SK-N-SH (cell line): Measurements from ENCODE around the gene HDLBP. TPM values are rescaled to one million over a fixed set of nuclear protein-coding genes. Genes with fewer than 3 reads are reported as not detected.

Experiments
- CTCF ChIA-PET: fragments of 300-600, 350-600 bp; formaldehyde crosslinking; extraction: SDS; loops from one replicate; lab custom pipeline; 2021; lab: Yijun Ruan, JAX
- POLR2A ChIA-PET: fragments of 350-600 bp; sonication (Branson Sonifier 250); formaldehyde crosslinking; extraction: SDS; loops from one replicate; lab custom pipeline; 2020; ENCODE audit warnings: antibody characterized with exemption, inconsistent platforms; lab: Yijun Ruan, JAX
- DNase-seq: peaks from one replicate; pipeline ENCODE4 v3.0.0; 2012
- H2AFZ ChIP-seq: fragments of 200-600 bp; sonication (generic); 2 replicates; pipeline ENCODE4 v1.8.1; 2016; ENCODE audit warnings: antibody characterized with exemption, mild to moderate bottlenecking, low read depth
- H3F3A ChIP-seq: fragments of 200-600 bp; sonication (generic); replicated peaks from 2 replicates; pipeline ENCODE3; 2016; ENCODE audit warnings: antibody characterized with exemption, mild to moderate bottlenecking; ENCODE audit not compliant: insufficient read depth
- H3K27ac ChIP-seq, 2 experiments: fragments of 200-500 bp in 1 of 2; fragments of 200-600 bp in 1 of 2; sonication (Bioruptor generic) in 1 of 2; sonication (generic), shearing (Covaris generic) in 1 of 2; 2 replicates each; pipeline versions ENCODE4 v1.5.1 to v1.6.1; 2014 to 2016; ENCODE audit warnings: low read depth in 2 of 2, inconsistent platforms in 1 of 2, low read length in 1 of 2, mild to moderate bottlenecking in 1 of 2, mixed read lengths in 1 of 2
- H3K27me3 ChIP-seq: fragments of 200-600 bp; sonication (generic), shearing (Covaris generic); 2 replicates; pipeline ENCODE4 v1.6.1; 2016; ENCODE audit warnings: mixed run types; ENCODE audit not compliant: insufficient read depth
- H3K36me3 ChIP-seq, 2 experiments: fragments of 200-500 bp in 1 of 2; fragments of 200-600 bp in 1 of 2; sonication (Bioruptor generic) in 1 of 2; sonication (generic) in 1 of 2; replicated peaks in 1 of 2; 2 replicates each; pipeline versions ENCODE3 to v1.5.1; 2014 to 2016; ENCODE audit warnings: low read length in 1 of 2, mild to moderate bottlenecking in 1 of 2; ENCODE audit not compliant: insufficient read depth in 2 of 2, control insufficient read depth in 1 of 2
- H3K4me1 ChIP-seq, 2 experiments: fragments of 200-500 bp in 1 of 2; fragments of 200-600 bp in 1 of 2; sonication (Bioruptor generic) in 1 of 2; sonication (generic), shearing (Covaris generic) in 1 of 2; 2 replicates each; pipeline versions ENCODE4 v1.5.1 to v1.6.1; 2014 to 2016; ENCODE audit warnings: low read depth in 1 of 2, low read length in 1 of 2, mixed run types in 1 of 2; ENCODE audit not compliant: insufficient read depth in 2 of 2, control insufficient read depth in 1 of 2
- H3K4me2 ChIP-seq: fragments of 200-600 bp; sonication (generic), shearing (Covaris generic); 2 replicates; pipeline ENCODE4 v1.6.1; 2017; ENCODE audit warnings: mixed run types
- H3K4me3 ChIP-seq, 2 experiments: fragments of 200-500 bp in 1 of 2; fragments of 200-600 bp in 1 of 2; sonication (Bioruptor generic) in 1 of 2; sonication (generic), shearing (Covaris generic) in 1 of 2; 2 replicates each; pipeline versions ENCODE4 v1.5.1 to v1.8.1; 2014 to 2016; ENCODE audit warnings: low read depth in 2 of 2, inconsistent platforms in 1 of 2, low read length in 1 of 2, mild to moderate bottlenecking in 1 of 2, mixed read lengths in 1 of 2, moderate library complexity in 1 of 2
- H3K79me2 ChIP-seq: fragments of 200-600 bp; sonication (generic); 2 replicates; pipeline ENCODE4 v1.8.1; 2017; ENCODE audit warnings: mild to moderate bottlenecking; ENCODE audit not compliant: insufficient read depth
- H3K9ac ChIP-seq: fragments of 200-600 bp; sonication (generic); 2 replicates; pipeline ENCODE4 v1.6.1; 2017; ENCODE audit warnings: mixed run types
- H3K9me2 ChIP-seq: fragments of 200-600 bp; sonication (generic); 2 replicates; pipeline ENCODE4 v1.6.1; 2017; ENCODE audit warnings: mixed run types
- H3K9me3 ChIP-seq: fragments of 200-600 bp; sonication (generic); 2 replicates; pipeline ENCODE4 v1.6.1; 2017; ENCODE audit warnings: mixed run types, mild to moderate bottlenecking, moderate library complexity
- H4K20me1 ChIP-seq: fragments of 200-600 bp; sonication (generic); 2 replicates; pipeline ENCODE4 v1.6.1; 2017; ENCODE audit warnings: mild to moderate bottlenecking, mixed run types; ENCODE audit not compliant: insufficient read depth
- EP300 ChIP-seq, 2 experiments: IDR thresholded peaks; 2 replicates each; pipeline versions ENCODE4 v1.4.0 to v1.6.1; 2012; ENCODE audit warnings: borderline replicate concordance in 1 of 2, low read depth in 1 of 2, low read length in 1 of 2
- FOXM1 ChIP-seq: IDR thresholded peaks from 2 replicates; pipeline ENCODE4 v1.4.0; 2012; ENCODE audit warnings: low read depth, mild to moderate bottlenecking
- IRF3 ChIP-seq: fragments of 150-350 bp; IDR thresholded peaks from 2 replicates; pipeline ENCODE4 v1.6.1; 2016; ENCODE audit warnings: mild to moderate bottlenecking, low read depth, low read length
- JUND ChIP-seq: IDR thresholded peaks from 2 replicates; pipeline ENCODE4 v1.4.0; 2012
- MAX ChIP-seq: IDR thresholded peaks from 2 replicates; pipeline ENCODE4 v1.4.0; 2012; ENCODE audit warnings: low read depth
- MEF2A ChIP-seq: IDR thresholded peaks from 2 replicates; pipeline ENCODE4 v1.4.0; 2012; ENCODE audit warnings: low read depth, borderline replicate concordance
- MXI1 ChIP-seq: IDR thresholded peaks from 2 replicates; pipeline ENCODE4 v1.6.1; 2012; ENCODE audit warnings: mild to moderate bottlenecking, low read depth, low read length, improper control_type of control experiment
- PBX3 ChIP-seq: IDR thresholded peaks from 2 replicates; pipeline ENCODE4; 2012
- POLR2AphosphoS5 ChIP-seq: IDR thresholded peaks from 2 replicates; pipeline ENCODE4 v1.6.1; 2012; ENCODE audit warnings: low read depth, low read length
- RAD21 ChIP-seq: IDR thresholded peaks from 2 replicates; pipeline ENCODE4 v1.6.1; 2012; ENCODE audit warnings: mild to moderate bottlenecking, low read length
- RCOR1 ChIP-seq: fragments of 150-350 bp; IDR thresholded peaks from 2 replicates; pipeline ENCODE4 v1.6.1; 2017; ENCODE audit warnings: antibody characterized with exemption, low read length
- REST ChIP-seq: IDR thresholded peaks from 2 replicates; pipeline ENCODE4 v1.6.1; 2012; ENCODE audit warnings: mild to moderate bottlenecking, low read depth, low read length, moderate library complexity
- RXRA ChIP-seq: IDR thresholded peaks from 2 replicates; pipeline ENCODE4 v1.4.0; 2012; ENCODE audit warnings: low read depth, mild to moderate bottlenecking, borderline replicate concordance
- SIN3A ChIP-seq: IDR thresholded peaks from 2 replicates; pipeline ENCODE4 v1.6.1; 2012; ENCODE audit warnings: low read depth, mild to moderate bottlenecking, low read length, moderate library complexity, borderline replicate concordance
- SMC3 ChIP-seq: IDR thresholded peaks from 2 replicates; pipeline ENCODE4 v1.6.1; 2012; ENCODE audit warnings: low read depth, low read length, improper control_type of control experiment
- TAF1 ChIP-seq: IDR thresholded peaks from 2 replicates; pipeline ENCODE4 v1.6.1; 2012; ENCODE audit warnings: low read depth, mild to moderate bottlenecking, low read length, moderate library complexity, borderline replicate concordance
- USF1 ChIP-seq: IDR thresholded peaks from 2 replicates; pipeline ENCODE4 v1.4.0; 2012; ENCODE audit warnings: low read depth, borderline replicate concordance
- USF2 ChIP-seq: fragments of 150-350 bp; IDR thresholded peaks from 2 replicates; pipeline ENCODE4 v1.6.1; 2017; ENCODE audit warnings: antibody characterized with exemption, low read length, low read depth, borderline replicate concordance
- YY1 ChIP-seq: IDR thresholded peaks from 2 replicates; pipeline ENCODE4 v1.4.0; 2012; ENCODE audit warnings: low read depth, mild to moderate bottlenecking
- WGBS: methylation state at CpG from one replicate; pipeline ENCODE4 v1.1.6; 2017; ENCODE audit warnings: low lambda C conversion rate; 5-methylcytosine and 5-hydroxymethylcytosine counted together
- polyA plus RNA-seq, 3 experiments: library from polyadenylated mRNA; depleted of rRNA; stranded (reverse); fragments of >200 nt; gene quantifications; 2 replicates each; pipeline ENCODE4 v1.2.3, GENCODE V29; 2012

HDLBP gene
- polyA plus RNA-seq, 1 of the 3 experiments (the other 2 are of a cell fraction): 263 TPM

GRCh38 chr2:241357531-241357930, 42.1 kb upstream of the HDLBP start:
- Histone ChIP-seq H3K4me2 (peak overlapping the region; percentile 78), H3K79me2 (peaks cover 61% of the 10 kb centered on the region), H3F3A (peaks cover 28% of the 10 kb centered on the region), H3K4me1 (peaks cover 0 to 13% of the 10 kb centered on the region in 2 experiments; a peak in 3 of 4 replicates), H3K9ac (no peak overlapping the region), H2AFZ (no peak overlapping the region), H3K27me3 (no peaks in the 10 kb centered on the region), H3K36me3 (peaks cover 15 to 26% of the 10 kb centered on the region in 2 experiments), H3K4me3 (peak overlapping the region; percentile 73 to 97; a peak in 3 of 4 replicates), H3K9me3 (no peaks in the 10 kb centered on the region), H4K20me1 (peaks cover 46% of the 10 kb centered on the region), H3K27ac (no peak overlapping the region), H3K9me2 (no peaks in the 10 kb centered on the region)
- WGBS: 93% methylated on average over 3 of the region's 3 CpGs
- DNase-seq: no peak
- ChIA-PET CTCF (no interaction called here), POLR2A (no interaction called here)
- TF ChIP-seq EP300 (IDR thresholded peaks at IDR 0.05; ENCODE audit: borderline replicate concordance in 1 of 2, low read depth in 1 of 2, low read length in 1 of 2) (no peak), SMC3 (no peak), USF1 (no peak), RXRA (no peak), RAD21 (no peak), PBX3 (no peak), RCOR1 (no peak)

- peaks cover 55% of the 10 kb centered on the region for H3K79me2 ChIP-seq
- POLR2A ChIA-PET: interaction anchor here (1.0 kb wide), 1 partner anchor 346 kb away, joined by 3 read pairs; no protein-coding TSS in a partner anchor
- peaks cover 34% of the 10 kb centered on the region for H3F3A ChIP-seq
- peak overlapping the region; percentile 78 for H3K4me2 ChIP-seq
- H3K27ac ChIP-seq: peak overlapping the region; percentile 59 to 72; a peak in 2 of 4 replicates
- no peaks in the 10 kb centered on the region for H3K9me3 ChIP-seq
- peak overlapping the region; percentile 73 to 97 for H3K4me3 ChIP-seq
- no peaks in the 10 kb centered on the region for H3K9me2 ChIP-seq
- 2% methylated on average over 5 of the region's 5 CpGs for WGBS
- TF ChIP-seq USF2: no peak
- no peak for TF ChIP-seq POLR2AphosphoS5
- TF ChIP-seq IRF3: no peak
- no peak for TF ChIP-seq MAX
- no peak for TF ChIP-seq MXI1
- TF ChIP-seq YY1: no peak
- TF ChIP-seq TAF1: no peak
- no peak for TF ChIP-seq JUND
- TF ChIP-seq FOXM1: no peak
- no peak for TF ChIP-seq MEF2A
- TF ChIP-seq SIN3A: no peak
- no peak for TF ChIP-seq REST
- TF ChIP-seq, all 33 proteins: peak for 0
- peaks cover 41% of the 10 kb centered on the region for H4K20me1 ChIP-seq
- DNase-seq: no peak
- H3K4me1 ChIP-seq: peaks cover 0 to 13% of the 10 kb centered on the region in 2 experiments; a peak in 3 of 4 replicates
- H3K27me3 ChIP-seq: no peaks in the 10 kb centered on the region
- peak overlapping the region; percentile 37; the same call in 1 of the 2 replicates for H2AFZ ChIP-seq
- H3K9ac ChIP-seq: peak overlapping the region; percentile 90
- CTCF ChIA-PET: no interaction called here
- peaks cover 17 to 33% of the 10 kb centered on the region in 2 experiments for H3K36me3 ChIP-seq
Observed at GRCh38 chr2:241356871-241357260, 41.4 kb upstream of the HDLBP start.
